CD4-positive, alpha-beta T cell (primary cell): ENCODE results near the gene PGM2L1. TPM values are rescaled to one million over a fixed set of nuclear protein-coding genes. Genes with fewer than 3 reads are reported as not detected.

ENCODE experiments used
- ATAC-seq: fragments of 200-7000 bp; cut with Tn5 transposase; one replicate; pipeline ENCODE4 v1.10.0; 2022; ENCODE audit warnings: mild to moderate bottlenecking; ENCODE audit not compliant: poor library complexity
- CTCF ChIA-PET: fragments of 350-600 bp; sonication (Branson Sonifier 250); formaldehyde crosslinking; loops from one replicate; lab custom pipeline; 2021; ENCODE audit warnings: antibody characterized with exemption, inconsistent platforms; lab: Charles Lee
- POLR2A ChIA-PET: fragments of 350-600 bp; sonication (Branson Sonifier 250); formaldehyde crosslinking; loops from one replicate; lab custom pipeline; 2021; ENCODE audit warnings: antibody characterized with exemption, inconsistent platforms; lab: Charles Lee
- DNase-seq, 14 experiments: peaks; one replicate each; pipeline ENCODE4 v3.0.0-alpha.2; 2013 to 2020; ENCODE audit warnings: mixed read lengths in 2 of 14
- H3K27ac ChIP-seq, 2 donors: one replicate each; pipeline versions ENCODE4 v1.5.1 to v1.7.0; 2013; ENCODE audit warnings: low read length in 2 of 2, low read depth in 1 of 2, mild to moderate bottlenecking in 1 of 2
- H3K27me3 ChIP-seq, 2 experiments: 1 replicate in 1 of 2; 2 replicates in 1 of 2; pipeline versions ENCODE4 v1.6.1 to v1.7.0; 2013; ENCODE audit warnings: low read length in 2 of 2, control low read depth in 1 of 2, mild to moderate bottlenecking in 1 of 2, moderate library complexity in 1 of 2; ENCODE audit not compliant: insufficient read depth in 2 of 2, control insufficient read depth in 1 of 2
- H3K36me3 ChIP-seq: one replicate; pipeline ENCODE4 v1.6.1; 2013; ENCODE audit warnings: low read length, control low read depth; ENCODE audit not compliant: insufficient read depth
- H3K4me1 ChIP-seq: one replicate; pipeline ENCODE4 v1.6.1; 2013; ENCODE audit warnings: low read length, control low read depth; ENCODE audit not compliant: insufficient read depth
- H3K4me3 ChIP-seq: one replicate; pipeline ENCODE4 v1.5.1; 2013; ENCODE audit warnings: mild to moderate bottlenecking, low read length, moderate library complexity
- H3K9me3 ChIP-seq, 2 experiments: 1 replicate in 1 of 2; 2 replicates in 1 of 2; pipeline versions ENCODE4 v1.6.1 to v1.7.0; 2013; ENCODE audit warnings: low read length in 2 of 2, mild to moderate bottlenecking in 2 of 2, control low read depth in 1 of 2, moderate library complexity in 1 of 2; ENCODE audit not compliant: control insufficient read depth in 1 of 2, insufficient read depth in 1 of 2
- H3K27ac Mint-ChIP-seq: one replicate; pipeline ENCODE4 v1.8.0; 2020; ENCODE audit warnings: mixed read lengths
- H3K27me3 Mint-ChIP-seq: one replicate; pipeline ENCODE4 v1.8.0; 2021; ENCODE audit warnings: mixed read lengths
- H3K36me3 Mint-ChIP-seq: one replicate; pipeline ENCODE4 v1.8.0; 2021; ENCODE audit warnings: low read depth, mixed read lengths
- H3K4me1 Mint-ChIP-seq: one replicate; pipeline ENCODE4 v1.8.0; 2021; ENCODE audit warnings: low read depth, mixed read lengths
- H3K4me3 Mint-ChIP-seq: one replicate; pipeline ENCODE4 v1.8.0; 2020; ENCODE audit warnings: mild to moderate bottlenecking, mixed read lengths
- H3K9me3 Mint-ChIP-seq: one replicate; pipeline ENCODE4 v1.8.0; 2020; ENCODE audit warnings: mixed read lengths
- intact Hi-C, 2 experiments: fragments of 100-400 bp; cut with DNase I in 1 of 2; cut with micrococcal nuclease in 1 of 2; formaldehyde crosslinking; loops; one replicate each; pipeline versions ENCODE4 v1.15.1 to v1.9.0; 2023 to 2025; cut with DNase I, micrococcal nuclease
- total RNA-seq, 174 experiments: library from RNA in 2 of 174; stranded (reverse) in 2 of 174; gene quantifications; one replicate each; pipeline ENCODE4 v1.2.3 and lab custom pipeline; 2021 to 2026
- TF ChIP-seq, protein P1 (sequence below): fragments of 200-600 bp; IDR thresholded peaks from one replicate; pipeline ENCODE4 v1.8.0; 2022; ENCODE audit warnings: antibody characterized with exemption, mild to moderate bottlenecking

Gene PGM2L1
- total RNA-seq, 2 experiments from 2014 or later = 10.2 to 11.8 TPM

DNA sequence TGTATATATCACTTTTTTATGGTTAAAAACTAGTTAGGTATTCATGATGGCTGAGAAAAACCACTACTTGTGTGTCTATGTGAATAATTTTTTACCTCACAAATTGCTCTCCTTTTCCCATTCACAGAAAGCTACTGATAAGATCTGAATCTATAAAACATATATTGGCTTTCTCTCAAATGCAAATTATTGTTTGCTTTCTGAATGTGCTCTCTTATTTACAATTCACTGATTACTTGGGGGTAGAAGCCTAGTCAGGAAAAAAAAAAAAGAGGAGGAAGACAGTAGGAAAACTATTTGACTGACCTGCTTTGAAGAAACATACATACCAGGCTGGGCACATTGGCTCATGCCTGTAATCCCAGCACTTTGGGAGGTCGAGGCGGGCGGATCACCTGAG, 20.5 kb downstream of the PGM2L1 start:
- no peaks in the 10 kb centered on the region for H3K9me3 ChIP-seq
- CTCF ChIA-PET = no interaction called here
- H3K4me3 ChIP-seq = no peak overlapping the region
- H3K4me1 ChIP-seq = no peaks in the 10 kb centered on the region
- H3K4me1 Mint-ChIP-seq = peaks cover 10% of the 10 kb centered on the region
- POLR2A ChIA-PET = interaction anchor here (0.6 kb wide), 1 partner anchor 507 kb away, joined by 3 read pairs; no protein-coding TSS in a partner anchor
- TF ChIP-seq, protein P1, sequence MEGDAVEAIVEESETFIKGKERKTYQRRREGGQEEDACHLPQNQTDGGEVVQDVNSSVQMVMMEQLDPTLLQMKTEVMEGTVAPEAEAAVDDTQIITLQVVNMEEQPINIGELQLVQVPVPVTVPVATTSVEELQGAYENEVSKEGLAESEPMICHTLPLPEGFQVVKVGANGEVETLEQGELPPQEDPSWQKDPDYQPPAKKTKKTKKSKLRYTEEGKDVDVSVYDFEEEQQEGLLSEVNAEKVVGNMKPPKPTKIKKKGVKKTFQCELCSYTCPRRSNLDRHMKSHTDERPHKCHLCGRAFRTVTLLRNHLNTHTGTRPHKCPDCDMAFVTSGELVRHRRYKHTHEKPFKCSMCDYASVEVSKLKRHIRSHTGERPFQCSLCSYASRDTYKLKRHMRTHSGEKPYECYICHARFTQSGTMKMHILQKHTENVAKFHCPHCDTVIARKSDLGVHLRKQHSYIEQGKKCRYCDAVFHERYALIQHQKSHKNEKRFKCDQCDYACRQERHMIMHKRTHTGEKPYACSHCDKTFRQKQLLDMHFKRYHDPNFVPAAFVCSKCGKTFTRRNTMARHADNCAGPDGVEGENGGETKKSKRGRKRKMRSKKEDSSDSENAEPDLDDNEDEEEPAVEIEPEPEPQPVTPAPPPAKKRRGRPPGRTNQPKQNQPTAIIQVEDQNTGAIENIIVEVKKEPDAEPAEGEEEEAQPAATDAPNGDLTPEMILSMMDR = no peak
- H3K27ac Mint-ChIP-seq = no peak overlapping the region
- DNase-seq (no peak), ATAC-seq (no peak)
- no peaks in the 10 kb centered on the region for H3K27me3 Mint-ChIP-seq
- intact Hi-C loops = no loop called here
- no peaks in the 10 kb centered on the region for H3K27me3 ChIP-seq
- H3K27ac ChIP-seq = no peak overlapping the region
- peaks cover 9% of the 10 kb centered on the region for H3K36me3 ChIP-seq
- no peak overlapping the region for H3K4me3 Mint-ChIP-seq
- H3K36me3 Mint-ChIP-seq = peaks cover 19% of the 10 kb centered on the region
- H3K9me3 Mint-ChIP-seq = no peaks in the 10 kb centered on the region

DNA sequence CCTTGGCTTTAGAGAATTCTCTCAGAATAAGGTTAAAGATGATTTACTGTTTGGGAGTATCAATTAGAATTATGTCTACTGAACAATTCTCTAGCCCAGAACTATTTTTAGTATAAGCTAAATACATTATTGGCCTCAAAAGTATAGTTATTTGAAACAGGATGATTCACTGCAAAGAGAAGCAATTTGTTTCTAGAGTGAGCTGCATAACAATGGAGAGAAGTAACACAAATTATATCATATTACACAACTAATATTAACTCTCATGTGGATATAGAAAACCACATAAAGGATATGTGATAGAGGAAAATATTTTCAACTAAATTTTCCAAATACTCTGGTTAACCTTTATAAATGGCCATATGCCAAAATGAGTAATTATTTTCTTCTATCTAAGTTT, 24.9 kb downstream of the PGM2L1 start:
- Mint-ChIP-seq H3K4me3 (no peak overlapping the region), H3K27ac (no peak overlapping the region), H3K36me3 (peaks cover 35% of the 10 kb centered on the region), H3K4me1 (no peaks in the 10 kb centered on the region), H3K9me3 (no peaks in the 10 kb centered on the region), H3K27me3 (no peaks in the 10 kb centered on the region)
- Histone ChIP-seq H3K9me3 (no peaks in the 10 kb centered on the region), H3K4me1 (no peaks in the 10 kb centered on the region), H3K27ac (no peak overlapping the region), H3K36me3 (peaks cover 13% of the 10 kb centered on the region), H3K27me3 (no peaks in the 10 kb centered on the region), H3K4me3 (no peak overlapping the region)
- ChIA-PET POLR2A (no interaction called here), CTCF (no interaction called here)
- TF ChIP-seq, protein P1 = no peak
- intact Hi-C loops = no loop called here
- ATAC-seq (no peak), DNase-seq (no peak)

DNA sequence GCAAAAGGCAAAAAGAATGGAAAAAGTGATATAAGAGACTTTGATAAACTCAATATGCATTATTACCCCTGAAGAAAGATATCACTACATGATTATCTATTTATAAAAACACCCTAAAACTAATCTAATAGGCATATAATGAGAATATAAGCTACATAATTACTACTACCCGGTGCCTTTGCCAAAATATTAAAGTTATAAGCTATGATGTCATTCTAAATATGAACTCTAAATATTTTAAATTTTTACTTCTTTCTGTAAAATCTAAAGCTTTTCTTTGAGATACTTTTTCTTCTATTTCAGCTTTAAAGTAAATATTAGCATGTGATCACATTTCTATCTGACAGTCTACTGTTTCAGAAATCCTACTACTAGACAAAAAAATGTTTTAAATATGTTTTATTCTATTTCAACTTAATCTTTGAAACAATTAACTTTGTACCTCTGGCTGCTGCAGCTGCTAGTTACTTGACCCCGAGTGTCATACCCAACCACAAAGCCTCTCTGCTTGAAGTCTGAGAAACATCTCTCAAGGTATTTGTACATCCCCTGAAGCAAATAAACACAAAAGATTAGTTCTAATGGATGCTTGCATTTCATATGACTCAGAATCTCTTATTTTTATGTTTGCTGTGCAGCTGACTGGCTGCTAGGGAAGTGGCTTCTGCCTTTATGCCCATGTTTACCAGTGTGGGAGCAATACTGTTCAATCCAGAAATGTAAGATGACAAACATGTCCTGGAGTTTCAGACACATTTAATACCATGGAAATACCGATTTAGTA, 26.8 kb downstream of the PGM2L1 start:
- POLR2A ChIA-PET = no interaction called here
- TF ChIP-seq, protein P1 = no peak
- intact Hi-C loops = no loop called here
- no peak for DNase-seq
- H3K27ac Mint-ChIP-seq = no peak overlapping the region
- H3K27me3 Mint-ChIP-seq = no peaks in the 10 kb centered on the region
- H3K9me3 ChIP-seq = no peaks in the 10 kb centered on the region
- no peak overlapping the region for H3K4me3 ChIP-seq
- ATAC-seq = no peak
- no peak overlapping the region for H3K27ac ChIP-seq
- H3K9me3 Mint-ChIP-seq = no peaks in the 10 kb centered on the region
- no peaks in the 10 kb centered on the region for H3K4me1 Mint-ChIP-seq
- CTCF ChIA-PET = interaction anchor here (0.9 to 1.0 kb wide), 2 partner anchors 18 to 42 kb away, joined by 3 read pairs; no protein-coding TSS in a partner anchor
- no peaks in the 10 kb centered on the region for H3K27me3 ChIP-seq
- H3K36me3 Mint-ChIP-seq = peaks cover 35% of the 10 kb centered on the region
- peaks cover 29% of the 10 kb centered on the region for H3K36me3 ChIP-seq
- no peak overlapping the region for H3K4me3 Mint-ChIP-seq
- H3K4me1 ChIP-seq = no peaks in the 10 kb centered on the region
